GM12874 (cell line): ENCODE measurements around the gene SAMD8.
A peak's percentile ranks its signal among the peaks of the same experiment; 100 is the strongest.

ENCODE experiments used
- CTCF ChIP-seq: IDR thresholded peaks from 2 replicates; pipeline ENCODE4 v1.5.1; 2011; ENCODE audit warnings: low read depth, mild to moderate bottlenecking, control low read depth, low read length, moderate library complexity; ENCODE audit not compliant: insufficient read depth

Gene SAMD8

GRCh38 chr10:75226656-75227055 is 115.2 kb downstream of the SAMD8 start:
- TF ChIP-seq CTCF, result no peak

GRCh38 chr10:75228278-75228677 is 116.8 kb downstream of the SAMD8 start:
- TF ChIP-seq CTCF, result no peak

- no peak for TF ChIP-seq CTCF
These were observed 117.4 kb downstream of the SAMD8 start for GRCh38 chr10:75228834-75229233.

- no peak for TF ChIP-seq CTCF
These were observed 118.5 kb downstream of the SAMD8 start for GRCh38 chr10:75229971-75230370.

- TF ChIP-seq CTCF, result peak; percentile 88
These were observed 119.2 kb downstream of the SAMD8 start for GRCh38 chr10:75230600-75231038.
